GM12891 (cell line): ENCODE measurements around the gene TAS2R13.

Experiments
- PAX5 ChIP-seq: IDR thresholded peaks from 2 replicates; pipeline ENCODE4 v1.6.1; 2011; ENCODE audit warnings: low read length, moderate library complexity, mild to moderate bottlenecking; ENCODE audit not compliant: insufficient read depth, severe bottlenecking
- POLR2A ChIP-seq: IDR thresholded peaks from 2 replicates; pipeline ENCODE4 v1.6.1; 2011; ENCODE audit warnings: low read depth, low read length, control low read depth
- POLR2AphosphoS5 ChIP-seq: IDR thresholded peaks from 2 replicates; pipeline ENCODE4 v1.6.1; 2011; ENCODE audit warnings: low read depth, low read length, control low read depth
- POU2F2 ChIP-seq: IDR thresholded peaks from 2 replicates; pipeline ENCODE4 v1.6.1; 2011; ENCODE audit warnings: low read depth, mild to moderate bottlenecking, control low read depth, low read length, moderate library complexity
- SPI1 ChIP-seq: IDR thresholded peaks from 2 replicates; pipeline ENCODE4 v1.6.1; 2011; ENCODE audit warnings: low read depth, low read length, control low read depth
- TAF1 ChIP-seq: IDR thresholded peaks from 2 replicates; pipeline ENCODE4 v1.6.1; 2011; ENCODE audit warnings: low read depth, low read length, control low read depth

DNA sequence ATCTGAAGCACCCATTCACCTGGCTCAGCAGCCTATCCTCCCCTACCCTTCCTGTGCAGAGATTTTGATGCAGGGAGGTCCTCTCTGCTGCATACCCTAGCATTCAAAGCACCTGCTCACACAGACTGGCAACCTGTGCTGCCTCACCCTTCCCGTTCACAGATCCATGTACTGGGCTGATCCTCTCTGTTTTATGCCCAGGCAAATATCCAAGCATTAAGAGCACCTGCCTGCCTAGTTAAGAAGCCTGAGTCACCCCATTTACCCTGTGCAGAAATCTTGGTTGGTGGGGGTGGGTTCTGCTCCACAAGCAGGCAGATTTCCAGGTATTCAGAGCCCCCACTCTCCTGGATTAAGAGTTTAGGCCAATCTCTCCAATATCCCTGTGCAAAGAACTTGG lies 8.4 kb downstream of the TAS2R13 start:
- TF ChIP-seq POLR2A (no peak), POU2F2 (no peak), PAX5 (no peak), TAF1 (no peak), POLR2AphosphoS5 (no peak), SPI1 (no peak)
